ENCODE results near the gene MRPS18B. TPM values are rescaled to one million over a fixed set of nuclear protein-coding genes. Genes with fewer than 3 reads are reported as not detected.

MRPS18B gene
- total and polyA plus RNA-seq, 4 donors, result 24.9 to 81.5 (median 53.6) TPM

DNA sequence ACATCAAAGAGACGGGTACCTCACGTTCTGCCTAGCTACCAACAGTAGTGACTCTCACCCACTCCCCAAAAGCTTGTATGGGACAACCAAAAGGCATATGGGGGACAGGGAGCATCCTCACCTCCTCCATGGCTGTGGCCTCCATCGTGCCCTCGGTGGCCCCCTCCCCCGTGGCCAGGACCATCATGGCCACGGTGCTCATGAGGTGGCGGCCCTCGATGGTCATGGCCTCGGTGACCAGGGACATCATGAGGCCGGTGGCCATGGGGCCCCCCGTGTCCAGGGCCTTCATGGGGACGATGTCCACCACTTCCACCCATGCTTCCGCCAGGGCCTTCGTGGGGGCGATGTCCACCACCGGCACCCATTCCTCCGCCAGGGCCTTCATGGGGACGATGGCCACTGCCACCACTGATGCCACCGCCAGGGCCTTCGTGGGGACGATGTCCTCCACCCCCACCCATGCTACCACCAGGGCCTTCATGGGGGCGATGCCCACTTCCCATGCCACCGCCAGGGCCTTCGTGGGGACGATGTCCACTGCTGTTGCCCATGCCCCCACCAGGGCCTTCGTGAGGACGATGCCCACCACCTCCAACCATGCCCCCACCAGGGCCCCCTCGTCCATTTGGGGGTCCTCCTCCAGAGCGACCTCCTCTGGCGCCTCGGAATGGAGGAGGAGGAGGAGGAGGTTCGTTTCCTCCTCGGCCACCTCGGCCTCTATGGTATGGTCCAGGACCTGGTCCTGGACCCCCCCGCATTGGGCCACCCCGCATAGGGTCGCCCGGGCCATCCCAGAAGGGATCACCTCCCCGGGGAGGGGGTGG, 15.6 kb upstream of the MRPS18B start:
- Histone ChIP-seq H3K4me1 (ENCODE audit: control insufficient read depth in 5 of 5, insufficient read depth in 5 of 5, low read length in 5 of 5) (peaks cover 0 to 7% (median 0%) of the 10 kb centered on the region in 5 donors), H3K4me3 (no peak overlapping the region), H3K9ac (ENCODE audit: insufficient read depth in 1 of 2, low read length in 2 of 2) (no peak overlapping the region), H3K27me3 (ENCODE audit: control insufficient read depth in 3 of 3, insufficient read depth in 3 of 3, low read length in 2 of 3) (no peaks in the 10 kb centered on the region), H3K9me3 (ENCODE audit: control insufficient read depth in 4 of 4, insufficient read depth in 3 of 4, low read length in 3 of 4) (no peaks in the 10 kb centered on the region), H3K27ac (ENCODE audit: low read depth in 1 of 2, low read length in 1 of 2) (no peak overlapping the region), H3K36me3 (ENCODE audit: control insufficient read depth in 4 of 4, insufficient read depth in 4 of 4, low read length in 4 of 4) (peaks cover 46 to 59% (median 49%) of the 10 kb centered on the region in 4 donors)
- DNase-seq, result no peak
- ATAC-seq (ENCODE audit: insufficient read depth, low FRiP score), result no peak
- TF ChIP-seq, protein P1, sequence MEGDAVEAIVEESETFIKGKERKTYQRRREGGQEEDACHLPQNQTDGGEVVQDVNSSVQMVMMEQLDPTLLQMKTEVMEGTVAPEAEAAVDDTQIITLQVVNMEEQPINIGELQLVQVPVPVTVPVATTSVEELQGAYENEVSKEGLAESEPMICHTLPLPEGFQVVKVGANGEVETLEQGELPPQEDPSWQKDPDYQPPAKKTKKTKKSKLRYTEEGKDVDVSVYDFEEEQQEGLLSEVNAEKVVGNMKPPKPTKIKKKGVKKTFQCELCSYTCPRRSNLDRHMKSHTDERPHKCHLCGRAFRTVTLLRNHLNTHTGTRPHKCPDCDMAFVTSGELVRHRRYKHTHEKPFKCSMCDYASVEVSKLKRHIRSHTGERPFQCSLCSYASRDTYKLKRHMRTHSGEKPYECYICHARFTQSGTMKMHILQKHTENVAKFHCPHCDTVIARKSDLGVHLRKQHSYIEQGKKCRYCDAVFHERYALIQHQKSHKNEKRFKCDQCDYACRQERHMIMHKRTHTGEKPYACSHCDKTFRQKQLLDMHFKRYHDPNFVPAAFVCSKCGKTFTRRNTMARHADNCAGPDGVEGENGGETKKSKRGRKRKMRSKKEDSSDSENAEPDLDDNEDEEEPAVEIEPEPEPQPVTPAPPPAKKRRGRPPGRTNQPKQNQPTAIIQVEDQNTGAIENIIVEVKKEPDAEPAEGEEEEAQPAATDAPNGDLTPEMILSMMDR (IDR thresholded peaks at IDR 0.05; ENCODE audit: control extremely low read depth, extremely low read depth), result no peak
- 91 to 93% methylated on average over 36 to 39 of the region's 39 CpGs for WGBS, 2 donors

DNA sequence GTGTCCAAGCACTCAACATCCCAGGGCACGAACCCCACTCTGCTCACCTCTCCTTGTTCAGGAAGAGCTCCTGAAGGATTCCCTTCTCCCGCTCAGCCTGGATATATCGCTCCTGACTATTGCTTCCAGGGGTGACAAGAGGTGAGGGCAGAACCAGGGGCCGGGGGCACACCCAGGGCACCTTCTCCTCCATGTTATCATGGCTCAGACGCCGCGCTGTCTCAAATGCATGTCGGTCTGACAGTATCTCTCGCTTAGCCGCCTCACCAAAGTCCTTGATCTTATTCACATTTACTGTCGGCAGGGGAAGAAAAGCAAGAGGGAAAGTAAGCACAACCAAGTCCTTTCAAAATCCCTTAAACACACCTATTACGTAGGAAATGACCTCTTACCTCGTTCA, 13.7 kb upstream of the MRPS18B start:
- peaks cover 0 to 7% (median 0%) of the 10 kb centered on the region in 5 donors for H3K4me1 ChIP-seq (ENCODE audit: control insufficient read depth in 5 of 5, insufficient read depth in 5 of 5, low read length in 5 of 5)
- no peaks in the 10 kb centered on the region for H3K27me3 ChIP-seq (ENCODE audit: control insufficient read depth in 3 of 3, insufficient read depth in 3 of 3, low read length in 2 of 3)
- H3K9me3 ChIP-seq (ENCODE audit: control insufficient read depth in 4 of 4, insufficient read depth in 3 of 4, low read length in 3 of 4), result no peaks in the 10 kb centered on the region
- TF ChIP-seq, protein P1 (IDR thresholded peaks at IDR 0.05; ENCODE audit: control extremely low read depth, extremely low read depth), result no peak
- WGBS, 2 donors, result 95% methylated on average over 13 of the region's 13 CpGs
- DNase-seq (no peak), ATAC-seq (ENCODE audit: insufficient read depth, low FRiP score) (no peak)
- H3K4me3 ChIP-seq, result no peak overlapping the region
- H3K27ac ChIP-seq (ENCODE audit: low read depth in 1 of 2, low read length in 1 of 2), result no peak overlapping the region
- peaks cover 56 to 69% (median 61%) of the 10 kb centered on the region in 4 donors for H3K36me3 ChIP-seq (ENCODE audit: control insufficient read depth in 4 of 4, insufficient read depth in 4 of 4, low read length in 4 of 4)
- H3K9ac ChIP-seq (ENCODE audit: insufficient read depth in 1 of 2, low read length in 2 of 2), result no peak overlapping the region

DNA sequence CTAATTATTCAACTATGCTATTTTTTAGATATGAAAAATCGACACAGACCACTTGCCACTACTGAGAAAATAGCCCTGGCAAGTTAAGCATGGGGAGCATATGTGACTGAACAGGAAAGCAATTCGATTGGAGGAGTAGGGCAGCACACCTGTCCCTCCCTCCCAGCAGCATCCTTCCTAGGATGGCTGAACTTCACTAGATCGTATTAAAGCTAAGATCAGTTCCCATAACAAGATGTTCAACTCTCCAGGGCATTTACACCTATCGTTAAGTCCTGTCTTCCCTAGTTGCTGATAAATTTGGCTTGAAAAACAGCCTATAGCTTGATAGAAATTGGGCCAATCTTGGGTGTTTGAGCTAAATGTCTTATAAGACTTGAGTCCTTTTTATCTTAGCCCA, 7.6 kb upstream of the MRPS18B start:
- no peaks in the 10 kb centered on the region for H3K27me3 ChIP-seq (ENCODE audit: control insufficient read depth in 3 of 3, insufficient read depth in 3 of 3, low read length in 2 of 3)
- peaks cover 0 to 32% (median 20%) of the 10 kb centered on the region in 5 donors for H3K4me1 ChIP-seq (ENCODE audit: control insufficient read depth in 5 of 5, insufficient read depth in 5 of 5, low read length in 5 of 5)
- H3K9me3 ChIP-seq (ENCODE audit: control insufficient read depth in 4 of 4, insufficient read depth in 3 of 4, low read length in 3 of 4), result no peaks in the 10 kb centered on the region
- DNase-seq (no peak), ATAC-seq (ENCODE audit: insufficient read depth, low FRiP score) (no peak)
- 79 to 86% methylated on average over 4 of the region's 4 CpGs for whole genome bisulfite sequencing, 2 donors
- no peak overlapping the region for H3K27ac ChIP-seq (ENCODE audit: low read depth in 1 of 2, low read length in 1 of 2)
- H3K4me3 ChIP-seq, result no peak overlapping the region
- peaks cover 27 to 35% (median 32%) of the 10 kb centered on the region in 4 donors for H3K36me3 ChIP-seq (ENCODE audit: control insufficient read depth in 4 of 4, insufficient read depth in 4 of 4, low read length in 4 of 4)
- H3K9ac ChIP-seq (ENCODE audit: insufficient read depth in 1 of 2, low read length in 2 of 2), result no peak overlapping the region
- TF ChIP-seq, protein P1 (IDR thresholded peaks at IDR 0.05; ENCODE audit: control extremely low read depth, extremely low read depth), result no peak

Data from lung (tissue), 12 donors.